Stimulated activated CD8-positive, alpha-beta memory T cell treated with anti-CD3 and anti-CD28 coated beads, Interleukin-15, amount 100 ng/mL, for 4 hours (primary cell): ENCODE results near the gene CACNA1I.
"Not testable (repeated sequence)": the region's sequence is repeated elsewhere in the genome, so short reads cannot be mapped to it uniquely, and the experiment has no call there.

ENCODE experiments used
- DNase-seq, 2 donors: peaks; one replicate each; pipeline ENCODE4 v3.0.0-alpha.2; 2020; ENCODE audit warnings: low read depth in 2 of 2

CACNA1I gene

DNA sequence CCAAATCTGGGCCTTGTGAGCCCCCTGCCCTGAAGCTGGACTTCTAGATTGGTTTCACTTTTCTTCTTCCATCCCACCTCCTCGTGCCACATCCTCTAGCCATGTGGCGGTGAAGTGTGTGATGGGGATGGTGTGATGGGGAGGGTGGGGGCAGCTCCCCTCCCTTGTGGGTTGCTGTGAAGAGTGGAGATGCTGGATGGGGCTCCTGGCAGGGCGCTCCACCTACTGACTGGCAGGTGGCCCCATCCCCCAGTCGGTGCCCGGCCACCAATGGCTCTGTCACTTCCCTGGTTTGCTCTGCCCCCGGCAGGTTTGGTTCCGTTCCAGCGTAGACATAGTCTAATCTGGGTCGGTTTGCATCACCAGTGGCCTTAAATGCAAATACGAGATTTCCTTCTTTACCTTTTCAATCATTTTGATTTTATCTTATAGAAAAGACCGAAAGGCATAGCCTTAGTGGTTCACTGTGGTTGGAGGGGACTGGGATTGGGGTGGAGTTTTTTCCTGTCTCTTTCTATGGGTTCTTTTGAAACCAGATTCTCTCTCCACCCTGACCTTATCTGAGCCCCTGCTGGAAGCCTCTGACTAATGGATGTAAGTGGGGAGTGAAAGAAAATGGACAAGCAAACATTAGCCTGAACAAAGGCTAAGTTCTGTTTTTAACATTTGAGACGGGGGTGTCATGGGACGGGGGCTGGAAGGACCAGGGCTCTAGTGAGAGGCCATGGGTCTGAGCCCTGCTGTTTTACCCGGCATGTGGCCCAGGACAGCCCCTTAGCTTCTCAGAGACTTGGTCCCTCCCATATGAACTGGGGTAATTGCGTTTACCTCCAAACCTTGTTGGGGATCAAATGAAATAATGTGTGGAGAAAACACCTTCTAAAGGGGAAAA lies 149.3 kb downstream of the CACNA1I start:
- no peak for DNase-seq

DNA sequence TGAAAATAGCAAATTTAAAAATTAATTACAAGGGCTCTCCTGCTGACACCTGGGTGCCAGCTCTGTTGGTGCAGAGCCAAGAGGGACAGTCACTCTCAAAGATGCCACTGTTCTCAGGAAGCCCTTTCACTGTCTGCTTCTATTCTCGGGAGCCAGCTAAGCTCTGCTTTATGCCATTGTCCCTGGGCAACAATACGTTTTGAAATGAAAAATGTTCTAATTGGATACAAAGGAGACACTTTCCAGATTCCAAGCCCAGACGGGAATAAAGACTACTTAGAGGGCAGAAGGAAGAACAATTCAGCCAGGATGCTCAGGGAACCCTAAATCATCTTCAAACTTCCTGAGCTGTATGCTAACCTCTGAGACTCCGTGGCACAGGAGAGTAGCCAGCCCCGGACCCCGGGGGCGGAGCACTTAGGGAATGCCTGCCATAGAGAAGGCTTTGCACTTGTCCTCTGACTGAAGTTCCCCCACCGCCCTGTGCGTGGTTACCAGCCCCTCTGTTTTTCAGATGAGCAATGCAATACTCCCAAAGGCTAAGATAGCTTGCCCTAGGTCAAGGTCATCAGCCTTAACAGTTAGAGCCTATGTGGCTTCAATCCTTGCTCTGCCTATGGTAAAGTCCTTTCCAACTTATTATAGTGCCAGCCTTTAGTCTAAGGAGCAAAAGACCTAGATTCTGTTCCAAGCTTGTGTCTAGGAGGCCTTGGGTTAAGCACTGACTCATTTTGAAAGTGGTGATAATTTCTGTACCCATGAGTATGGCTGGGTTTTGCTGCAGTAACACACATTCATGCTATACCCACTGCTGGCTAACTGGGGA lies 150.9 kb downstream of the CACNA1I start:
- no peak for DNase-seq

- DNase-seq = no peak
These were observed 151.4 kb downstream of the CACNA1I start for GRCh38 chr22:39722032-39722325.

DNA sequence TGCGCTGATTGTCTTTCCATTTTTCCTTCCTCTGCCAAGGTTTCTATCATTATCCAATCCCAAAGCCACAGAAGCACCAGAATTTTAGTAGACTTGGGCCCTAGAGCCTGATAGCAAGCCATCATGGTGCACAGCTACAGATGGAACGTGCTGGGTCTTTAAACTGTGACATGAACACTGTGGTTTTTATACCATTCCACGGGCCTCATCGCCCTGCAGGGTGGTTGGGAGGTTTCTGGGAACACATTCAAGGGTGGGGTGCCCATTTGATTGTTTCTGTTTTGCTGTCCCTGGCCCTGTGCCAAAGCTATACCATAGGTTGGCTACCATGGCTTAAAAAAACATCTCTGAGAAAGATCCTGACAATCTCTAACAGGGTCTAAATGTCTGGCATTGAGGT lies 151.9 kb downstream of the CACNA1I start:
- DNase-seq = no peak

DNA sequence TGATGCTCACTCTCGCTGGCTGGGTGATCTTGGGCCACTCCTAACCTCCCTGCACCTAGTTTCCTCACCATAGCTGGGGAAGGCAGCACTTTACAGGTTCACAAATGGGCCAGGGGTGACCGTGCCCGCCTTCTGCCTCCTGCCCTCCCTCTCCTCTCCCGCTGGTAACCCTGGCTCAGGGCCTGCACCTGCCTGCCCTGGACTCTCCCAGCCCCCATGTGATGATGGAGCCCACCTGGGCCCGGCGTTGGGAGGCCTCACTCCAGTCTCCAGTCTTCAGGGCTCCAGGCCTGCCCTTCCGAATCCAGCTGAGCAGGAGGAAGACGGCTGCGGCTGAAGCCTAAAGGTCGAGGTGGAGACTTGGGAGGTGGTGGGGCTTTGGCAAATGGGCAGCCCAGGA lies 152.9 kb downstream of the CACNA1I start:
- no peak for DNase-seq

DNA sequence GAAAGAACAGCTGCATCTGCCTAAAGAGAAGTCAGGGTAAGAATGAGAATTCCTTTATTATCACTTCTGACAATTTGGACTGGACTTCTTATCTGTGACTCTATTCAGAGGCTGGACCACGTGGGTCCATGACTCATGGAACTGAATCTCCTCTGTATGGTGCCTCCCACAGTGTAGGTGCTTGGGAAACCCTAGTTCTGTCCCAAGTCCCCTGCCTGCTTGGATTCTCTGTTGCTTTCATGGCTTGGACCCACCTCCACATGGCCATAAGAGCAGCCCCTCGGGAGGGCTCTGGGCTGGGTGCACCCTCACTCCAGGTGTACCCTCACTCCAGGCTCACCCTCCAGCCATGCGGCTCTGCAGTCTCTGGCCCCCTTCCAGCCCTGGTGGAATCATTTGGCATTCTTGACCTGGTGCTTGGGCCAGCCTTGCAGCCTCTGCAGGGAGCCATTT lies 153.4 kb downstream of the CACNA1I start:
- no peak for DNase-seq

GRCh38 chr22:39724390-39724789 lies 153.8 kb downstream of the CACNA1I start:
- DNase-seq = no peak

DNA sequence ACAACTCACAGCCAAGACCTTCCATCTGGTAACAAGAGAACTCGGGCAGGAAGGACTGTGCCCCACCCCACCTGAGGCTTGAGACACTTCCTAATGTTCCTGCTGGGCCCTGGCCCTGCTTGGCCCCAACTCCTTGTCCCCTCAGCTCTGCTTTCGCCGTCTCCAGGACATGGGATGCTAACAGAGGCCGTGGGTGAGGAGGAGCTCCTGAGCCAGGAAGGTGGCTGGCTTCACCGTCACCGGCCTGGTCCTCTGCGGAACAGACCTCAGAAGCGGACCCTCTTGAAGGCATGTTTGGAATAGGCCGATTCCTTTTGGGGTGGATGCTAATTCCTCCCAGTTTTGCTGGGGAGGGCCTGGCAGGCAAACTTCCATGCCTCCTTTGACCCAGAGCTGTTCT lies 154.3 kb downstream of the CACNA1I start:
- no peak for DNase-seq

DNA sequence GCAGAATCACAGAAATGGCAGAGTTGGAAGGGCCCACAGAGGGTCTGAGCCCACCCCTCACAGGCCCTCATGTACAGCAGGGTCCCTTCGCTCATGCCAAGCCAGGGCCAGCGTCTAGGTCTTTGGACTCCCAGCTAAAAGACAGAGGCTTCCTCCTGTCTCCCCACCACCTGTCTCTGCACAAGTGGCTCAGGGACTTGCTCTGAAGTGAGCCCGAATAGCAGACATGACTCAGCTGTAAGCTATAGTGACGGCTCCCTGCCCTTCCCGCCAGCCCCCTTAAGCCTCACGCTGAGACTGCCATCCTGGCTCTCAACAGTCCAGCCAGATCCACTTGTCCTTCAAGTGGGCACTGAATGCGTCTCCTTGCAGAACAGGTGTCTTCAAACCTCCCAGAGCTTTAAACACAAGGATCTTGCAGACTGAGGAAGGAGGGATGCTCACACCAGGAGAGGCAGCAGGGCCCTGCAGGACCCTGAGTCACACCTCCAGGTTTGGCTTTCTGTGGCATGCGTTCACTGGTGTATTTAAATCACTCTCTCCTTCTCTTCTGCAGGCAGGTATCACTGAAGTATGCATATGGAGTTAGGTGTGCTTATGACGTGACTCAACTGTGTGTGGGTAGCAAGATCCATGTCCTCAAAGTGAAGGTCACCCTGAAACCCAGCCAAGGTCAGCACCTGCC lies 154.9 kb downstream of the CACNA1I start:
- DNase-seq = no peak

DNA sequence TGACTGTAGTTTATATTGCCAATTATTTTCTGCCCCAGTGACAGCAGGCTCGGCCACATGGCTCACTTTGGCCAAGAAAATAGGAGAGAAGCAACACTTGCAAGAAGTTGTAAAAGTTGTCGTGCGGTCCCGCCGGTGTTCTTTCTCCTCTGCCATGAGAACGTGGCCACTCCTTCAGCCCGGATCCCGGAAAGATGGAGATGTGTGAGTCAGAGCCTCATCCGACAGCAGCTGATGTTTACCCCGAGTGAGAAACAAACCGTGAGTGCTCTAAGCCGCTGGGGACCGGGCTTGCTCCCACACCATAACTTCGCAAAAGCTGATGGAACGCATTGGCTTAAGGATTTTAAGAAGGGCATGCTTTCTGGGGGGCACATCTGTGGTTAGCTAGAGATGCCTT lies 157.0 kb downstream of the CACNA1I start:
- no peak for DNase-seq

- DNase-seq = no peak
These were observed 157.8 kb downstream of the CACNA1I start for GRCh38 chr22:39728236-39728860.

DNA sequence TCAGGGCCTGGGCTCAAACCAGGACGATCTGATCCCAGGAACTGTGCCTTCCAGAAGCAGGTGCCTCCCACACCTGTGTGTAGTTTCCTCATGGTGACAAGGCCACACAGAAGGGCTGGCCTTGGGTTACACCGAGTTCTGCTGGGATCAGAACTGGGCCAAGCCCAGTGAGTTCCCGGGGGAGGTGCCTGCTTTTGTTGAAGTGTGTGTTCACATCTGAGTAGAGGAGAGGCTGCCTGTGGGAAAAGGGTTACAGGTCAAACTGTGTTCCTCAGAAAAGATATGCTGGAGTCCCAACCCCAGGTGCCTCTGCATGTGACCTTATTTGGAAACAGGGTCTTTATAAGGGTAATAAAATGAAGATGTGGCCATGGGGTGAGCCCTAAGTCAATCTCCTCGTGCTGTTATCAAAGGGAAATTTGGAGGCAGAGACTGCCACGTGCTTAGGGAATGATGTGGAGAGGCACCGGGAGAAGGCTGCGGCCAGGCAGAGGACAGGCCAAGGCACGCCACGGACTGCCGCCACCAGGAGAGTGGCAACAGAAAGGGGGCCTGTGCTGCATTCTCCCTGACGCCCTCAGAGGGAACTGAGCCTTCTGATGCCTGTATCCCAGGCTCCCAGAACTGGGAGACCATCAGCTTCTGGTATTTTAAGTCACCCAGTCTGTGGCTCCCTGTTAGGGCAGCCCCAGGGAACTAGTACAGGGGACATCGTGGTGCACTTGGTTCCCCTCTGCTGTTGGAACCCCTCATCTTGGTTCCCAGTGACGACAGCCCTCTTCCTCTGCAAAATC lies 158.8 kb downstream of the CACNA1I start:
- DNase-seq = no peak

- DNase-seq = no peak
These were observed 160.9 kb downstream of the CACNA1I start for GRCh38 chr22:39731481-39731880.

GRCh38 chr22:39731881-39732555 lies 161.5 kb downstream of the CACNA1I start:
- no peak for DNase-seq

DNA sequence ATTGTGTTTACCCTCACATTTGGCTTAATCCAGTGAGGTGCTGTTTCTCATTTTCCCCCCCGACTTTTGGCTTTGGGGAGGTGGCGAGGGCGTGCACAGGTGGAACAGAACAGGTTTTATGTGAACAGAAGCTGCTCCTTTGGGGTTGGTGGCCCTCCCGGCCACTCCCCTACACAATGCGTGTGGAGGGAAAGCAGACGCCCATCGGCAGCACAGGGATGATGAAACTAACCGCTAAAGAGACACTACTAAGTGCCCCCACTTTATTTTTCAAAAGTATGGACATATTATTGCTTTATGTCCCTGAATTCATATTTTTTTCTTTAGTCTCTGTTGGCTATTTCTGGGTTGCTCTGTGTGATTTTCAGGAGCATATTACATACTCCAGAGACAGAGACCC lies 162.1 kb downstream of the CACNA1I start:
- no peak for DNase-seq

GRCh38 chr22:39733191-39733590 lies 162.6 kb downstream of the CACNA1I start:
- no peak for DNase-seq

GRCh38 chr22:39734046-39734445 lies 163.5 kb downstream of the CACNA1I start:
- not testable (repeated sequence) for DNase-seq

DNA sequence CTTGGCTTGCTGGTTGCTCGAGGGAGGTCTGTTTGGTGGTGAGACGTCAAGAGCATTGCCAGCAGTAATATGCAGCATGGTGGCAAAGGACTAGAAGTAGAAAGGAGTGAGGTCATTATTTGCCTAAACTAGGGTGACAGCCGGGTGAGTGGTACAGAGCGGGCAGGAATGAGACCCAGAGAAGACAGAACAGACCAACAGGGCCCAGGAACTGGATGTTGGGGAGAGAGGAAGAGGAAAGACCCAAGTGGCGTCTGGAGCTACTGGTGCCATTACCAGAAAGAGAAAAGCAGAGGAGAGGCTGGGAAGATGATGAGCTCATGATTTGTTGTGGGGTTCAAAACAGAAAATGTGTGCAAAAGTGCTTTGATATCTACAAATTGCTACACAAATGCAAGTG lies 164.3 kb downstream of the CACNA1I start:
- no peak for DNase-seq

- DNase-seq = no peak
These were observed 165.2 kb downstream of the CACNA1I start for GRCh38 chr22:39735776-39736175.

GRCh38 chr22:39738746-39739145 lies 168.2 kb downstream of the CACNA1I start:
- DNase-seq = no peak
